ENCODE data around the gene NCOA5.

The NCOA5 gene

DNA sequence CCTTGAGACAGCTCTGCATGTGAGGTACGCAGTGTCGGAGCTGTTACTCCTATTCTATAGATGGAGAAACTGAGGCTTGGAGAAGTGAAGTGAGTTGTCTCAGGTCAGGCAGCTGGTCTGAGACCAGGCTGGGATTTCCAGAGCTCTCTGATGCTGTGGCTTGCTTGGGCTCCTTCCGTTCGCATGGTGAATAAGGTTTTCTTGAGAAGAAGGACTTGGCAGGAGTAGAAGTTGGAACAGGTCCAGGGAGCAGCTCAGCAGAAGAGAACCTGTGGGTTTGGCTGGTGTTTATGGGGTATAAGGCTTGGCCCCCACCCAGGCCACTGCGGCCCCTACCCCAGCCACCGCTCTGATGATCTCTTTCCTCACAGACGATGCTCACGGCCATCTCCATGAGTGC, 53.4 kb downstream of the NCOA5 start:
- Histone ChIP-seq H3K36me3 (no peaks in the 10 kb centered on the region), H3K27me3 (peaks cover 20 to 31% (median 26%) of the 10 kb centered on the region in 11 experiments)

DNA sequence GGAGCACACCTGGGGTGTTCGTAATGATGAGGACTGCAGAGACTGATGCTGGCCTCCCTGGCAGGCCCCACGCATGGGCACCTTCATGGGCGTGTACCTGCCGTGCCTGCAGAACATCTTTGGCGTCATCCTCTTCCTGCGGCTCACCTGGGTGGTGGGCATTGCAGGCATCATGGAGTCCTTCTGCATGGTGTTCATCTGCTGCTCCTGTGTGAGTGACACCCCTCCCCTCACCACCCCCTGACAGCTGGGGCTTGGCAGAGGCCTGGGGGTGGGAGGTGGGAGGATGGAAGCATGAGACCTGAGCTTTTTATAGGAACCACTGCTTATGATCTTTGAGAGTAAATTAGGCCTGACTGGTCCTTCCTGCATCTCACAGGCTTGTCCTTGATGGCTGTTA, 54.0 kb downstream of the NCOA5 start:
- Histone ChIP-seq H3K4me1 (peaks cover 0 to 3% (median 0%) of the 10 kb centered on the region in 10 experiments; a peak in 1 of 20 replicates), H3K9me3 (replicated peaks in 1 of 11) (no peaks in the 10 kb centered on the region), H4K20me1 (peaks cover 0 to 70% (median 40%) of the 10 kb centered on the region in 11 experiments; a peak in 18 of 22 replicates), H3K4me2 (no peak overlapping the region), H3K4me3 (no peak overlapping the region), H3K9ac (no peak overlapping the region), H3K36me3 (no peaks in the 10 kb centered on the region), H3K27me3 (peaks cover 27 to 38% (median 33%) of the 10 kb centered on the region in 11 experiments), H3K27ac (no peak overlapping the region)
- TF ChIP-seq Cebpa-rat (IDR thresholded peaks at IDR 0.05): no peak

More for the DNA sequence above, 53.4 kb downstream of the NCOA5 start:
- no peak for TF ChIP-seq Cebpa-rat (IDR thresholded peaks at IDR 0.05)
- no peak overlapping the region for H3K9ac ChIP-seq
- H3K4me3 ChIP-seq: no peak overlapping the region
- no peaks in the 10 kb centered on the region for H3K9me3 ChIP-seq (replicated peaks in 1 of 11)
- no peak overlapping the region for H3K27ac ChIP-seq
- H3K4me2 ChIP-seq: no peak overlapping the region
- H4K20me1 ChIP-seq: peaks cover 0 to 68% (median 37%) of the 10 kb centered on the region in 11 experiments; a peak in 18 of 22 replicates
- peaks cover 0 to under 1% (median 0%) of the 10 kb centered on the region in 10 experiments; a peak in 1 of 20 replicates for H3K4me1 ChIP-seq

DNA sequence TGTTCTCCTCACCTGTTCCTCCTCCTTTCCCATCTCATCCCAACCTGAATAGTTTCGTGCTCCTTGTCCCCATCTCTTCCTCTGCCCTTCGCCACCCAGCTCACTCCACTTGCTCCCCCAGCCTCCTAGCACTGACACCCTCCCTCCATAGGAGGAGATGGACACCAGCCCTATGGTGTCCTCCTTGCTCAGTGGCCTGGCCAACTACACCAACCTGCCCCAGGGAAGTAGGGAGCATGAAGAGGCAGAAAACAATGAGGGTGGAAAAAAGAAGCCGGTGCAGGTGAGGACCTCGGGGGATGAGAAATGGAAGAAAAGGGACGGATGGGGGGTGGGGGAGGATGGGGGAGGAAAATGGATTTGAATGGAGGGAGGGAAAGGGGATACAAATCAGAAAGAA, 54.5 kb downstream of the NCOA5 start:
- Histone ChIP-seq H4K20me1 (peaks cover 0 to 69% (median 38%) of the 10 kb centered on the region in 11 experiments; a peak in 18 of 22 replicates), H3K9me3 (replicated peaks in 1 of 11) (no peaks in the 10 kb centered on the region), H3K27me3 (peaks cover 30 to 43% (median 37%) of the 10 kb centered on the region in 11 experiments), H3K36me3 (no peaks in the 10 kb centered on the region), H3K4me1 (peaks cover 0 to 3% (median 0%) of the 10 kb centered on the region in 10 experiments; a peak in 1 of 20 replicates), H3K9ac (no peak overlapping the region), H3K4me3 (no peak overlapping the region), H3K27ac (no peak overlapping the region), H3K4me2 (no peak overlapping the region)
- no peak for TF ChIP-seq Cebpa-rat (IDR thresholded peaks at IDR 0.05)

DNA sequence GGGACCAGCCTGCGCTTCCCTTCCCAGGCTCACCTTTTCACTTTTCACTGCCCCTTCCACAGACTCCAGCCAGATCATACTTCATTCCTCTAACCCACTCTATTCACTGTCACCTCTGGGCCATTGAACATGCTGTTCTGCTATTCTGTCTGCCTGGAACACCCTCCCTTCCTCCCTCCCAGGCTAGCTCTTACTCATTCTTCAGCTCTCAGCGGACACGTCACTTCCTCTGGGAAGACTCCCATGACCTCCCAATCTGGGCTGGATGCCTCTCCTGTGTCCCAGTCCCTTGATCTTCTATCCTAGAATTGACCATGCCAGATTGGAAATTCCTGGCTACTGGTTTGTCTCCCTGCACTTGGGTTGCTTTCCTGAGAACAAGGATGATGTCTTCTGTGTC, 55.7 kb downstream of the NCOA5 start:
- Histone ChIP-seq H3K9ac (no peak overlapping the region), H3K27me3 (peaks cover 30 to 55% (median 46%) of the 10 kb centered on the region in 11 experiments), H3K4me2 (no peak overlapping the region), H4K20me1 (peaks cover 0 to 72% (median 40%) of the 10 kb centered on the region in 11 experiments; a peak in 18 of 22 replicates), H3K4me1 (peaks cover 0 to 3% (median 0%) of the 10 kb centered on the region in 10 experiments; a peak in 1 of 20 replicates), H3K27ac (no peak overlapping the region), H3K36me3 (no peaks in the 10 kb centered on the region), H3K4me3 (no peak overlapping the region), H3K9me3 (replicated peaks in 1 of 11) (no peaks in the 10 kb centered on the region)
- no peak for TF ChIP-seq Cebpa-rat (IDR thresholded peaks at IDR 0.05)

DNA sequence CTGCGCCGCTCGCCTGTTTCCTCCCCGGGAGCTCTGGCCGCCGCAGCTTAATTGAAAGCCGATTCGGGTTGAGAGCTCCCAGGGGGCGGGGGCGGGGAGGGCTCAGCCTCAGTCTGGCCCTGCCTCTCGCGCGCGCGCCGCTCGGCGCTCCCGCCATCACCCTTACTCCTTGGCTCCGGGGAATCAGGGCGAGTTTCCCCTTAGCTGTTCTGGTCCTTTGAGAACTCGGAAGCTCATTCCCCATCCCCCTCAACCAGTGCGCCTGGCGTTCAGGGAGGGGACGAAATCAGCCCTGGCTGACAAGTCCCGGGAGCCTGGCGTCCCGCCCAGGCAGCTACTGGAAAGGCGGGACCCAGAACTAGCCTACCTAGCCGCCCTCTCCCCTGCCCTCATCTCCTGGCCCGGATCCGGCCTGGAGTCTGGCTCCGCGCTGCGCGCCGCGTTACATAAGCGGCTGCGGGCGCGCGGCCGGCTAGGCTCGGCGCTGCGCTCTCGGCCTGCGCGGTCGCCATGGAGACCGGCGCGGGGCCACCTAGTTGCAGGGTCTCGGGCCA, 58.0 kb downstream of the NCOA5 start:
- H3K9ac ChIP-seq: no peak overlapping the region
- peak overlapping the region in 2 of 11 experiments; percentile 23 to 26; a peak in 1 of 22 replicates for H3K4me2 ChIP-seq
- H3K27ac ChIP-seq: no peak overlapping the region
- H3K27me3 ChIP-seq: peaks cover 30 to 62% (median 46%) of the 10 kb centered on the region in 11 experiments
- no peaks in the 10 kb centered on the region; a peak in 1 of 22 replicates for H3K36me3 ChIP-seq
- no peak overlapping the region for H3K4me3 ChIP-seq
- no peak for TF ChIP-seq Cebpa-rat (IDR thresholded peaks at IDR 0.05)
- H3K4me1 ChIP-seq: peaks cover 0 to 3% (median 0%) of the 10 kb centered on the region in 10 experiments; a peak in 1 of 20 replicates
- no peaks in the 10 kb centered on the region for H3K9me3 ChIP-seq (replicated peaks in 1 of 11)
- H4K20me1 ChIP-seq: peaks cover 13 to 84% (median 57%) of the 10 kb centered on the region in 11 experiments; a peak in 20 of 22 replicates

DNA sequence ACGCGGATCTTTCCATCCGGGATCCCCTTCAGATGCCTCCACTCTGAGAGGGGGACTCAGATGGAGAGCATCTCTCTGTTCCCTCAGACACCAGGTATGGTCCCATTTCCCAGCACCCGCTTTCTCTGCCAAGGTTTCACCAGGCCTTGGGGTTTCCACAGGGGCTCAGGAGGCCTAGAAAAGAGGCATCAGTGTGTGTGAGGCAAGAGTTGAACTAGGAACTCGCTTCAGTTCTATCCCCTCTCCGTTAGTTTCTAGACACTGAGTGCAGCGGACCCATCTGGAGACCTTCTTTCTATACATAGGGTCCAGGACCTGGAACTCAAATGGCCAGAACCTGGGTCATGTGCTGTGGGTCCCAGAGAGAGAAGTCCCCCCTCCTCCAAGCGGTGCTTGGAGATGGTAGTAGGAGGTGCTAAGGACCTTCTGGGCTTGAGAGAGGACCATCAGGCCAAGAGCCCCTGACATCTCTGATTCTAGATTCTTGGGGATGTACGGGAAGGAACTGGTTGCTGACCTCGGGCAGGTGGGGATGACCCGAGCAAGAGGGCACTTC, 58.7 kb downstream of the NCOA5 start:
- Histone ChIP-seq H3K9me3 (replicated peaks in 1 of 11) (no peaks in the 10 kb centered on the region), H3K27me3 (peaks cover 30 to 62% (median 46%) of the 10 kb centered on the region in 11 experiments), H3K36me3 (no peaks in the 10 kb centered on the region; a peak in 1 of 22 replicates), H3K4me3 (no peak overlapping the region), H3K9ac (no peak overlapping the region), H3K4me2 (peak overlapping the region in 2 of 11 experiments; percentile 23 to 26; a peak in 2 of 22 replicates), H4K20me1 (peaks cover 17 to 85% (median 64%) of the 10 kb centered on the region in 11 experiments; a peak in 20 of 22 replicates), H3K27ac (no peak overlapping the region), H3K4me1 (peaks cover 0 to 3% (median 0%) of the 10 kb centered on the region in 10 experiments; a peak in 2 of 20 replicates)
- TF ChIP-seq Cebpa-rat (IDR thresholded peaks at IDR 0.05): no peak

DNA sequence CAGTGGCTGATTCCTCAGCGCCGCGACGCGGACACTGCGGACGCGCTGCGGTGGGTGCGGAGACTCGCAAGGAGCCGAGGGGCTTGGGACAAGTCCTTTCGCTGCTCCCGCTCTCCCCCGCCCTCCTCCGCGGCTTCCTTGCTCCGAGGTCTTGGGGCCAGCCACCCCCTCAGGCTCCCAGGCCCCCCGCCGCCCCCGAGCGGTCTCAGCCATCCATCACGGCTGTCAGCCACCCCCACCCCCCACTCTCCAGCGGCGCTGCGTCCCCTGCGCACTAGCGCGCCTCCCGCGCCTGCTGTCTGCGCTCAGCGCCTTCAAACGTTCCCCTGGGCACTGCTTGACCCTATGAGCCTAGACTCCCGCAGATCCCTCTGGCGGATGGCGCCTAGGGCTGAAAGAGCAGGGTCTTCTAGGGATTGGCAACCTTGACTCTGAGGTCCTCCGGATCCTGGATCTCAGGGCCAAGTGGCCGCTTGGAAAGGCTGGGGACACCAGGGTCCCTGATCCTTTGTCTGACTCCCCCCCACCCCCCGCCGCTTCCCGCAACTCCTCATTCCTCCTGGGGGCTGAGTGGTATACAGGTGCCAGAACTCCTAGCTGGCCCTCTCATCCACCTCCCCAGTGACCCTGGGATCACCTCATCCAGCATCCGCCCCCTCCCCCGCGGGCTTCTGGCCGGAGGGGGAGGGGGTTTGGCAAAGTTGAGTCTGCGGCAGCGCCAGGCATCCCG, 59.3 kb downstream of the NCOA5 start:
- Histone ChIP-seq H3K4me1 (peaks cover 0 to 3% (median 0%) of the 10 kb centered on the region in 10 experiments; a peak in 2 of 20 replicates), H3K27ac (no peak overlapping the region), H3K27me3 (peaks cover 30 to 62% (median 46%) of the 10 kb centered on the region in 11 experiments), H3K4me3 (no peak overlapping the region), H4K20me1 (peaks cover 17 to 91% (median 70%) of the 10 kb centered on the region in 11 experiments; a peak in 20 of 22 replicates), H3K9me3 (replicated peaks in 1 of 11) (no peaks in the 10 kb centered on the region), H3K9ac (no peak overlapping the region), H3K4me2 (no peak overlapping the region), H3K36me3 (no peaks in the 10 kb centered on the region; a peak in 1 of 22 replicates)
- no peak for TF ChIP-seq Cebpa-rat (IDR thresholded peaks at IDR 0.05)

DNA sequence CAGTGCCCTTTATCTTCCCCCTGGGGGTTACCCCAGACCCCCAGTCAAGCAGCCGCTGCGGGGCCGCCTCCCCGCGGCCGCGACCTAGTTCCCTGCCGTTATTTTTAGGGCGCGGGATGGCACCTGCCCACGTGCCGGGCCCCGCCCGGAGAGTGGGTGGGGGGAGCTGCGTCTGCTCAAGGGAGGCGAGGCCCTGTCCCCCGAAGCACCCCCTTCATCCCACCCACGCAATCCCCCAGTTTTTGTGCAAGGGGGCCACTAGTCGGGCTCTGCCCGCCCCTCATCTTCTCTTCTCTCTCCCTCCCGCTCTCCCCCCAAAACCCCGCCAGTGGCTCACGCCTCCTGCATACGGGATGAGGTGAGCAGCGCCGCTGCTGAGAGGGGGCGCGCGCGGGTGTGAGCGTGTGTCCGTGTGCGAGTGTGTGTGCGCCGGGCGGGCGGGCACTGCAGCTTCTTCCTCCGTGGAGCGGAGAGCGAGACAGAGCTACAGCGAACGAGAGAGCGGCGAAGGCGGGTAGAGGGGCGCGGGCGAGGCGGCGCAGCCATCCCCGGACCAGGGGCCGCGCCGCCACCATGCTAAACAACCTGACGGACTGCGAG, 60.9 kb downstream of the NCOA5 start, which contains the start of gene SLC12A5:
Gene SLC12A5, plus strand, starts transcription at position 444 of the 600 bp plus-strand sequence. Its CDS starts 130 bp downstream, at position 574.
- H3K4me3 ChIP-seq: no peak within 1 kb of the TSS
- H3K9ac ChIP-seq: no peak within 1 kb of the TSS
- peaks cover 22 to 94% (median 76%) of the 10 kb centered on the region in 11 experiments; a peak in 20 of 22 replicates for H4K20me1 ChIP-seq
- H3K4me1 ChIP-seq: peaks cover 0 to 6% (median under 1%) of the 10 kb centered on the region in 10 experiments; a peak in 4 of 20 replicates
- H3K4me2 ChIP-seq: no peak within 1 kb of the TSS
- H3K27ac ChIP-seq: no peak within 1 kb of the TSS
- H3K36me3 ChIP-seq: no peaks in the 10 kb centered on the region; a peak in 1 of 22 replicates
- TF ChIP-seq Cebpa-rat (IDR thresholded peaks at IDR 0.05): no peak
- H3K9me3 ChIP-seq (replicated peaks in 1 of 11): no peaks in the 10 kb centered on the region
- peaks cover 30 to 55% (median 44%) of the 10 kb centered on the region in 11 experiments for H3K27me3 ChIP-seq
